ENCODE results near the gene GREB1.
A peak's percentile ranks its signal among the peaks of the same experiment; 100 is the strongest.

The GREB1 gene

GRCh38 chr2:11669454-11670291 lies 135.8 kb downstream of the GREB1 start, which contains the start of gene NTSR2:
NTSR2 (minus strand) TSS chr2:11670195; CDS start chr2:11670129, 66 bp downstream.
- ATAC-seq (replicated peaks; ENCODE audit: extremely low read depth, poor library complexity, severe bottlenecking) (peak; percentile 19), DNase-seq (ENCODE audit: low spot score in 2 of 2) (no peak)
- Mint-ChIP-seq H3K9me3 (peaks cover 5% of the 10 kb centered on the region), H3K4me1 (peaks cover 6% of the 10 kb centered on the region), H3K36me3 (ENCODE audit: insufficient read depth) (no peaks in the 10 kb centered on the region), H3K27me3 (peaks cover 64% of the 10 kb centered on the region), H3K27ac (ENCODE audit: low read depth) (no peak within 1 kb of the TSS), H3K4me3 (no peak within 1 kb of the TSS)

DNA sequence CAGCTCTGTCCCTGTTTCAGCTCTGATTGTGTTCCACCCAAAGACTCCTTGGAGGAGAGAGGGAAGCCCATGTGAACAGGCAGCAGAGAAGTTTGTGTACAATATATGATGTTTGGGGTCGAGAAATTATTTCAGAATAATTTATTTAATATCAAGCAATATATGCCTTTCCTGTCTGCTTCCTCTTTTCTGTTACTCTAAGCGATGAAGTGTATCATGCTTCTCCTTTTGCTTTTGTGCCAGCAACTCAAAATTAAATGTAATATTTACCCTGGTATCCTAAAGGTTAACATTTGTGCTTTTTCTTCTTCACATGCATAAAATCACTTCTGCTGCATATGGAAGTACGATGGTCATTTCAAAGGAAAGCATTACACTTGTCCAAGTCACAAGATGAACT lies 138.6 kb downstream of the GREB1 start:
- H3K27ac Mint-ChIP-seq (ENCODE audit: low read depth): no peak overlapping the region
- DNase-seq (ENCODE audit: low spot score in 2 of 2) (no peak), ATAC-seq (replicated peaks; ENCODE audit: extremely low read depth, poor library complexity, severe bottlenecking) (no peak)
- H3K9me3 Mint-ChIP-seq: peaks cover 5% of the 10 kb centered on the region
- peaks cover 77% of the 10 kb centered on the region for H3K27me3 Mint-ChIP-seq
- H3K36me3 Mint-ChIP-seq (ENCODE audit: insufficient read depth): no peaks in the 10 kb centered on the region
- no peak overlapping the region for H3K4me3 Mint-ChIP-seq
- peaks cover 6% of the 10 kb centered on the region for H3K4me1 Mint-ChIP-seq

DNA sequence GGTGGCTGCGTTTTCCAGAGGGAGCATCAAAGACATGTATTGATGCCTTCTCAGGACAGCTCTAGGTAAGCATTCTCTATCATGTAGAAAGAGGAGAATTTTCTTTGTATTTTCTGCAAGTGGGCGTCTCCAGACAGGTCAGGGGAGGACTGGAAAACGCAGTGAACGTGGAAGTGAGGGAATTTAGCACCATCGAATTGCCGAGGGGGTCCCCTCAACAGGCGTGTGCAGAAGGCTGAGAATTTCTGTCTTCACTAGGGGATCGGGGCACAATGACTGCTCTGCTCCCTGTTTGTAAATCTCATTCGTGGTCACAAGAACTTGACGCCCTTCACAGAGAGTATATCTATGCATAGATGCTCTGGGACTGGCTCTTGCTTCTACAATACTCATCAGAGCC lies 141.1 kb downstream of the GREB1 start:
- ATAC-seq (replicated peaks; ENCODE audit: extremely low read depth, poor library complexity, severe bottlenecking) (no peak), DNase-seq (ENCODE audit: low spot score in 2 of 2) (no peak)
- Mint-ChIP-seq H3K4me3 (no peak overlapping the region), H3K9me3 (no peaks in the 10 kb centered on the region), H3K27ac (ENCODE audit: low read depth) (no peak overlapping the region), H3K36me3 (ENCODE audit: insufficient read depth) (no peaks in the 10 kb centered on the region), H3K4me1 (no peaks in the 10 kb centered on the region), H3K27me3 (peaks cover 83% of the 10 kb centered on the region)

GRCh38 chr2:11675423-11676112 lies 141.7 kb downstream of the GREB1 start:
- Mint-ChIP-seq H3K27ac (ENCODE audit: low read depth) (no peak overlapping the region), H3K36me3 (ENCODE audit: insufficient read depth) (no peaks in the 10 kb centered on the region), H3K27me3 (peaks cover 77% of the 10 kb centered on the region), H3K4me3 (no peak overlapping the region), H3K9me3 (no peaks in the 10 kb centered on the region), H3K4me1 (no peaks in the 10 kb centered on the region)
- DNase-seq (ENCODE audit: low spot score in 2 of 2): no peak
- no peak for ATAC-seq (replicated peaks; ENCODE audit: extremely low read depth, poor library complexity, severe bottlenecking)

DNA sequence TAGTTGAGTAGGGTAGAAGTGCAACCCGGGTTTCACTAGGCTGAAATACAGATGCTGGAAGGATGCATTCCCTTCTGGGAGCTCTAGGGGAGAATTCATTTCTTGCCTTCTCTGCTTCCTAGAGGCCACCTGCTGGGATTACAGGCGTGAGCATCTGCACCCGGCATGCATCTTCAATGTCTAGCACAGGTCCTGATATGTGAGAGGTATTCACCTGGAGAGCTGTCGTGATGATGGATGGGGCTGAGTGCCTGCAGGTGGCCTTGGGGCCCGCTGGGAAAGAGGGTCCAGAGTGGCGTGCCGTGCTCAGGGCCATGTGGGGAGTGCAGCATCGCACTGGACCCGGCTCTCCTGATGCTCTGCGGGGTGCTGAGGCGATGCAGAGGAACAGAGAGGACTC lies 142.8 kb downstream of the GREB1 start:
- DNase-seq (ENCODE audit: low spot score in 2 of 2): no peak

GRCh38 chr2:11677136-11678055 lies 143.6 kb downstream of the GREB1 start:
- ATAC-seq (replicated peaks; ENCODE audit: extremely low read depth, poor library complexity, severe bottlenecking) (no peak), DNase-seq (ENCODE audit: low spot score in 2 of 2) (no peak)
- H3K4me3 Mint-ChIP-seq: no peak overlapping the region
- H3K4me1 Mint-ChIP-seq: peaks cover 6% of the 10 kb centered on the region
- peaks cover 3% of the 10 kb centered on the region for H3K36me3 Mint-ChIP-seq (ENCODE audit: insufficient read depth)
- H3K27me3 Mint-ChIP-seq: peaks cover 79% of the 10 kb centered on the region
- H3K27ac Mint-ChIP-seq (ENCODE audit: low read depth): no peak overlapping the region
- no peaks in the 10 kb centered on the region for H3K9me3 Mint-ChIP-seq

More for the DNA sequence above, 142.8 kb downstream of the GREB1 start:
- no peaks in the 10 kb centered on the region for H3K36me3 Mint-ChIP-seq (ENCODE audit: insufficient read depth)
- no peaks in the 10 kb centered on the region for H3K4me1 Mint-ChIP-seq
- ATAC-seq (replicated peaks; ENCODE audit: extremely low read depth, poor library complexity, severe bottlenecking): no peak
- no peak overlapping the region for H3K27ac Mint-ChIP-seq (ENCODE audit: low read depth)
- H3K9me3 Mint-ChIP-seq: no peaks in the 10 kb centered on the region
- H3K4me3 Mint-ChIP-seq: no peak overlapping the region
- H3K27me3 Mint-ChIP-seq: peaks cover 74% of the 10 kb centered on the region

GRCh38 chr2:11678306-11678960 lies 144.6 kb downstream of the GREB1 start:
- H3K4me1 Mint-ChIP-seq: peaks cover 8% of the 10 kb centered on the region
- H3K27me3 Mint-ChIP-seq: peaks cover 79% of the 10 kb centered on the region
- no peak for DNase-seq (ENCODE audit: low spot score in 2 of 2)
- no peaks in the 10 kb centered on the region for H3K9me3 Mint-ChIP-seq
- H3K4me3 Mint-ChIP-seq: no peak overlapping the region
- peaks cover 3% of the 10 kb centered on the region for H3K36me3 Mint-ChIP-seq (ENCODE audit: insufficient read depth)
- ATAC-seq (replicated peaks; ENCODE audit: extremely low read depth, poor library complexity, severe bottlenecking): no peak
- no peak overlapping the region for H3K27ac Mint-ChIP-seq (ENCODE audit: low read depth)

DNA sequence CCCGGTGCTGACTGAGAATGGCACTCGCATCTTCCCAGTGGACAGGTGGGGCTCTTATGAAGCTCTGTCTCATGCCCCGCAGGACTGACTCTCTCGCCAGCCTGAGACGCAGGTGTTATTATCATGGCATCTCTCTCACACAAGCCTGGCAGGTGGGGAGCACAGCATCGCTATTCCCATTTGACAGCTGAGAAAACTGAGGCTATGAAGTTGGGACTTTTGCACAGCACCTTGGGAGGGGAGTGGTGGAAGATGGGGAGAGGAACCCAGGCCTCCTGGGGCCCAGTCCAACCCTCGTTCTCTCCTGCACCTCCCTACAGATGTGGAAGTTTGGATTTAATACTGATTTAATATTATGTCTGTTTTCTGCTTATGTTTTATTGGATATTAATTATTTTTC lies 145.2 kb downstream of the GREB1 start:
- no peak for DNase-seq (ENCODE audit: low spot score in 2 of 2)
- no peak overlapping the region for H3K27ac Mint-ChIP-seq (ENCODE audit: low read depth)
- H3K4me1 Mint-ChIP-seq: peaks cover 8% of the 10 kb centered on the region

GRCh38 chr2:11679486-11680181 lies 145.8 kb downstream of the GREB1 start:
- peaks cover 8% of the 10 kb centered on the region for H3K4me1 Mint-ChIP-seq

More for the DNA sequence above, 145.2 kb downstream of the GREB1 start:
- Mint-ChIP-seq H3K9me3 (no peaks in the 10 kb centered on the region), H3K4me3 (no peak overlapping the region), H3K27me3 (peaks cover 79% of the 10 kb centered on the region), H3K36me3 (ENCODE audit: insufficient read depth) (peaks cover 3% of the 10 kb centered on the region)
- ATAC-seq (replicated peaks; ENCODE audit: extremely low read depth, poor library complexity, severe bottlenecking): no peak

DNA sequence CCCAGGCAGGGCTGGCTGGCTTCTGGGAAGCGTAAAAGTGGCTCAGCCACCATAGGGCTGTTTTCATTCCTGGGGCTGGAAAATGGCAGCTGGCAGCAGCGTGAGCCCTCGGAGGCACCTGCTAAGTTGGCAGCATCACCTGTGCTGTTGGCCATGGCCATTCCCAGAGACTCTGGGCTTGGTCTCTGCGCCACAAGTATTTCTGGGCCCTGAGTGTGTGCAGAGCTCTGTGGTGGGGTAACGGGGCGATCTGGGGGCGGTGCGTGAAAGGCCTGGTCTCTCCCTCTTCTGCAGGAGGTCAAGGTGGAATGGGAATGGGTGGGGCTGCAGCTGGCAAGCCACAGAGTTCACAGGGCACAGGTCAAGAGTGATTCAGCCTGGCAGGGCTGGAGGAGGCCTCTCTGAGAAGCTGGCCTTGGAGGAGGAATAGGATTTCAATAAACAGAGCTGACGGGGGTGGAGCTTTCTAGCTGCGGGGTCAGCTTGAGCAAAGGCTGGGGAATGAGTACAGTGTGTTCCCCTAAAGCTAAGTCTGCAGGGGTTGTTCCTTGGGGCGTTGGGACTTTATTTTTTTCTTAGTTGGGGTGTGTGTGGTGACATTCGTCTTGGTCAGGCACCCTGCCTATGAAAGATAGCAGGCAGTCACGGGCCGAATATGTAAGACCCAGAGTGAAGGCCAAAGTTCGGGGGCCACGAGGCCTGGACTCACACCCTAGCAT lies 146.5 kb downstream of the GREB1 start:
- peaks cover 3% of the 10 kb centered on the region for H3K36me3 Mint-ChIP-seq (ENCODE audit: insufficient read depth)
- H3K9me3 Mint-ChIP-seq: no peaks in the 10 kb centered on the region
- no peak overlapping the region for H3K4me3 Mint-ChIP-seq

More at GRCh38 chr2:11679486-11680181, 145.8 kb downstream of the GREB1 start:
- Mint-ChIP-seq H3K4me3 (no peak overlapping the region), H3K27ac (ENCODE audit: low read depth) (no peak overlapping the region), H3K27me3 (peaks cover 79% of the 10 kb centered on the region), H3K9me3 (no peaks in the 10 kb centered on the region), H3K36me3 (ENCODE audit: insufficient read depth) (peaks cover 3% of the 10 kb centered on the region)
- no peak for DNase-seq (ENCODE audit: low spot score in 2 of 2)
- no peak for ATAC-seq (replicated peaks; ENCODE audit: extremely low read depth, poor library complexity, severe bottlenecking)

More for the DNA sequence above, 146.5 kb downstream of the GREB1 start:
- no peak for ATAC-seq (replicated peaks; ENCODE audit: extremely low read depth, poor library complexity, severe bottlenecking)
- peaks cover 79% of the 10 kb centered on the region for H3K27me3 Mint-ChIP-seq
- DNase-seq (ENCODE audit: low spot score in 2 of 2): no peak
- no peak overlapping the region for H3K27ac Mint-ChIP-seq (ENCODE audit: low read depth)
- peaks cover 8% of the 10 kb centered on the region for H3K4me1 Mint-ChIP-seq

All from central memory CD8-positive, alpha-beta T cell (primary cell).